H1 (cell line): Measurements from ENCODE around the gene LIMK2. TPM values are rescaled to one million over a fixed set of nuclear protein-coding genes. Genes with fewer than 3 reads are reported as not detected.

Source experiments
- EGR1 ChIP-seq: IDR thresholded peaks from 2 replicates; pipeline ENCODE4 v1.6.1; 2011; ENCODE audit warnings: low read depth, low read length, borderline replicate concordance
- RFX5 ChIP-seq: IDR thresholded peaks from 2 replicates; pipeline ENCODE4 v1.6.1; 2011; ENCODE audit warnings: low read depth, low read length, improper control_type of control experiment, borderline replicate concordance
- polyA plus RNA-seq, 7 experiments: library from polyadenylated mRNA; depleted of rRNA in 3 of 7; stranded (reverse) in 5 of 7; unstranded in 2 of 7; fragments of >200 nt in 5 of 7; fragments of 200-250 nt in 2 of 7; gene quantifications; 1 replicate in 5 of 7; 2 replicates in 1 of 7; 4 replicates in 1 of 7; pipeline versions ENCODE4 v1.2.1 to v1.2.3, GENCODE V29; 2011 to 2013; ENCODE audit warnings: missing spikeins in 2 of 7, mixed read lengths in 2 of 7
- total RNA-seq: library from RNA; stranded (reverse); fragmentation: NEBNext Ultra II Directional; extraction: Animal tissue kit (Norgen Biotek cat#: 25700); gene quantifications from 2 replicates; pipeline ENCODE4 v1.2.1, GENCODE V29; 2021
- TF ChIP-seq, protein P1 (sequence below): IDR thresholded peaks from 2 replicates; pipeline ENCODE4 v1.6.1; 2012; ENCODE audit warnings: inconsistent platforms

The LIMK2 gene
- total and polyA plus RNA-seq, 2 of the 8 experiments (the other 6 are each of a cell fraction or from before 2014, with no cell fraction given) = 13.2 to 37.6 TPM

GRCh38 chr22:31206896-31207687, 5.0 kb upstream of the LIMK2 start (continued):
- TF ChIP-seq, protein P1, sequence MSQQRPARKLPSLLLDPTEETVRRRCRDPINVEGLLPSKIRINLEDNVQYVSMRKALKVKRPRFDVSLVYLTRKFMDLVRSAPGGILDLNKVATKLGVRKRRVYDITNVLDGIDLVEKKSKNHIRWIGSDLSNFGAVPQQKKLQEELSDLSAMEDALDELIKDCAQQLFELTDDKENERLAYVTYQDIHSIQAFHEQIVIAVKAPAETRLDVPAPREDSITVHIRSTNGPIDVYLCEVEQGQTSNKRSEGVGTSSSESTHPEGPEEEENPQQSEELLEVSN = no peak
- TF ChIP-seq EGR1 (no peak), RFX5 (no peak)
